GM12873 (cell line): ENCODE results near the gene HABP2.

ENCODE experiments used
- TF ChIP-seq, protein P1 (sequence below): IDR thresholded peaks from 2 replicates; pipeline ENCODE4 v1.5.1; 2012; ENCODE audit warnings: low read depth, mild to moderate bottlenecking, moderate library complexity, low read length, control low read depth; ENCODE audit not compliant: insufficient read depth; ENCODE audit errors: missing control alignments

The HABP2 gene

DNA sequence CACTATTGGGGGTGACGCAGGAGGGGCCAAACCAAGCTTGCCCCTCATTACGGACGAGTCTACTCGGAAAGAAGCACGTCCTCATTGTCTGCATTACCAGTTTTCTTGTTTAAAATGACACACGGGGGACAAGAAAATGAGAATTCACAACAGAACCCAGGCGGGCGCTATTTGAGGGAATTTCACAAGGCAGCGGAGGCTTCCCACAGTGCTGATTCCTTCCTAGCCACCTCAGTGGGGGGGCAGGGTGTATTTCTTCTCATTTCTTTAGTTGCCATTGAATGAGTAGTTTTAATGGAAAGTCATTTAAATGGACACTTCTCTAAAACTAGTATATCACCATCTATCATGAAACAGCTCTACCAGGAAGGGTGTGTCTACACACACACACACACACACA lies 68.1 kb downstream of the HABP2 start:
- TF ChIP-seq, protein P1, sequence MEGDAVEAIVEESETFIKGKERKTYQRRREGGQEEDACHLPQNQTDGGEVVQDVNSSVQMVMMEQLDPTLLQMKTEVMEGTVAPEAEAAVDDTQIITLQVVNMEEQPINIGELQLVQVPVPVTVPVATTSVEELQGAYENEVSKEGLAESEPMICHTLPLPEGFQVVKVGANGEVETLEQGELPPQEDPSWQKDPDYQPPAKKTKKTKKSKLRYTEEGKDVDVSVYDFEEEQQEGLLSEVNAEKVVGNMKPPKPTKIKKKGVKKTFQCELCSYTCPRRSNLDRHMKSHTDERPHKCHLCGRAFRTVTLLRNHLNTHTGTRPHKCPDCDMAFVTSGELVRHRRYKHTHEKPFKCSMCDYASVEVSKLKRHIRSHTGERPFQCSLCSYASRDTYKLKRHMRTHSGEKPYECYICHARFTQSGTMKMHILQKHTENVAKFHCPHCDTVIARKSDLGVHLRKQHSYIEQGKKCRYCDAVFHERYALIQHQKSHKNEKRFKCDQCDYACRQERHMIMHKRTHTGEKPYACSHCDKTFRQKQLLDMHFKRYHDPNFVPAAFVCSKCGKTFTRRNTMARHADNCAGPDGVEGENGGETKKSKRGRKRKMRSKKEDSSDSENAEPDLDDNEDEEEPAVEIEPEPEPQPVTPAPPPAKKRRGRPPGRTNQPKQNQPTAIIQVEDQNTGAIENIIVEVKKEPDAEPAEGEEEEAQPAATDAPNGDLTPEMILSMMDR: no peak

DNA sequence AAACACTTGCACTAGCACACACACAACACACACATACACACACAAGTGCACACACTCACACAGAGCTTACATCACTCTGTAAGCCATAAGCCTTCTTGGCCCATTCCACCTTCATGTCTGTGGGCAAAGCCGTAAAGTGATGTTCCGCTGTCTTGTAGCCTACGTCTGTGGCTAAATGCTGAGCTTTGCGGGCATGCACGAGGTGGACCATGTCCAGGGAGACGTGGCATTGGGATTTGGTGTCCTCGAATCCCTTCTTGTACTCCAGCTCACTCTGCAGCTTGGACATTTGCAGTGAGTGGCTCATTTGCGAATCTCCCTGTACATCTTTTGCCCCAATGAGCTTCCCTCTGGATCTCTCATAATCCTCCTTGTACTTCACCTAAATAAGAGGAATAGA lies 68.9 kb downstream of the HABP2 start:
- TF ChIP-seq, protein P1: no peak

DNA sequence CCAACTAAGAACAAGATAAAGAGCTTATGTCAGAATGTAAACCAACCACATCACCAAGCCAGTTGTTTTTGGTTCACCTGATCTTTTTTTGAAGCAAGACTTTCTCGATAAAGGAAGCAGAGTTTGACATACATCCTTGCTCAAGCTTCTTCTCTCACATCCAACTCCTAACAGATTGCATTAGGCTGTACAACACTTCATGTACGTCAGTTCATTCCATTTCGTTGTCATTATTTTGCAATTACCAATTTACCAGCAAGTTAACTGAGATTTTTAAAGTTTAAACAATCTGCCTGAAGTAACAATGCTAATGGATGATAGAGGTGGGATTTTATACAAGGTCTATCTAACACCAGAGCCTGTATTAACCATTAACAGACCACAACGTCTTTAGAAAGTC lies 70.0 kb downstream of the HABP2 start:
- TF ChIP-seq, protein P1: no peak

DNA sequence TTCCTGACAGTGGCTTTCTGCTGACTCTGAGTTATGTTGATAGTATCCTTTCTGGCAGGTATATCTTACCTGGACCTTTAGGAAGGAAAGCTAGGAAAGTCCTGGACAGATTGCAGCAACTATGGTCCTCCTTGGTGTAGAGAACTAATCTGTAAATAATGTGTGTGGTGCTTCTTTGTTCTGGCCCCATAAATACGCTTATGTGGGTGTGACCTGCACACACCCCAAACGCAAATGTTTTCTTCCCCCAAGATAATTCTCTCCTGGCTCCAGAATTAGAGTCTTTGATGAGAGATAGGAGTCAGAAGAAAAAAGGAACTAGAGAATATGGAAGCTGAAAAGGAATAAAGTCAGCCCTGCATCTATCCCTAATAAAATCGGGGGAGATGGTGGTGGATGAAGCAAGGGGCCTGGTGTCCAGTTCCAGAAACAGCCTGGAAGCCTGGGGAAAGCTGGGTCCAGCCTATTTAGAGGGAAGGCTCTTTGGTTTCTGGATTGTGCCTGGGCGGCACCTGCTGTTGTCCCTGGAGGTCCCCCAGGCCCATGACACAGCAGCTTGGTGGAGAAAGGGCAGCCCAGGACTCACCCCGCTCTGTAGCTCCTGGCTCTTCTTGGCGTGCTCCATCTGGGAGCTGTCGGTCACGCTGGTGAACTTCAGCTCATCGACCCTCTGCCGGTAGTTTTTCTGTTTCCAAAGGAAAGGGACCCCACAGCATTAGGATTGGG lies 72.8 kb downstream of the HABP2 start:
- TF ChIP-seq, protein P1: no peak

DNA sequence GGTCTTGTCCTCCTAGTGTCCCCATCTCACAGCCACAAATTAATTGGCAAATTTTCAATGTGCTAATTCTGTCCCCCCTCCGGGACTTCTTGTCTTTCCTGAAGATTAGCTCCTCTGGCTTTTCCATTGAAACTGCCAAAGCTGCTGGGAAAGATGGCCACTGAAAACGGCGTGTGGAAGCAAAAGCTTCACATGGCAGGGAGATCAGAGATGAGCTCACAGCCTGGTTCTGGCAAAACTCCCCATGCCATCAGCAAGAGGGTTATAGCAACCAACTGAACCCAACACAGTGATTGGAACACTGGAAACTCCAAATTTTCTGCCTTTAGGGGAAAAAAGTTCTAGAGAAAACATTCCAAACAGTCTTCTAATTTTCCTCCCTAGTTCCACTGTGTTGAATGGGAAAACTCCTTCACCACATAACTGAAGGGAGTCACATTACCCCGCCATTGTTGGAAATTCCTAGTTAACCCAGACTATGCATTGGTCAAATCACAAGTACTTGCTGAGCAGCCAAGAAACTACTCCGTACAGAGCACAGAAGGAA lies 74.0 kb downstream of the HABP2 start:
- TF ChIP-seq, protein P1: no peak

DNA sequence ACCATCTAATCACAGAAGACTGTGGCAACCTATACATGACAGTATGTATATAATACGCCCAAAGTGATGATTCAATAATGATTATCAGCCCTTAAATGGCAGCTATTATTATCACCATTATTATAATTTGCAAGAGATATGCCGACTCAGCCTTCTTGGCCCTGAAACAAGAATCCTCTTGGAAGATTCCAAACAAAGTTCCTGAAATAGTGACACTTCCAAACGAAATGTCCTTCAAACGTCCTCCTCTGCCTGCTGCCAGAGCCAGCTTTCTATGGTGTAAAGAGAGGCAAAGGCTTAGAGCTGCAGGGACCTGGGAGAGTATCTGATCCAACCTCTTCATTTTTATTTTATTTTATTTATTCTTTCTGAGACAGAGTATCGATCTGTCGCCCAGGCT lies 75.0 kb downstream of the HABP2 start:
- TF ChIP-seq, protein P1: no peak

DNA sequence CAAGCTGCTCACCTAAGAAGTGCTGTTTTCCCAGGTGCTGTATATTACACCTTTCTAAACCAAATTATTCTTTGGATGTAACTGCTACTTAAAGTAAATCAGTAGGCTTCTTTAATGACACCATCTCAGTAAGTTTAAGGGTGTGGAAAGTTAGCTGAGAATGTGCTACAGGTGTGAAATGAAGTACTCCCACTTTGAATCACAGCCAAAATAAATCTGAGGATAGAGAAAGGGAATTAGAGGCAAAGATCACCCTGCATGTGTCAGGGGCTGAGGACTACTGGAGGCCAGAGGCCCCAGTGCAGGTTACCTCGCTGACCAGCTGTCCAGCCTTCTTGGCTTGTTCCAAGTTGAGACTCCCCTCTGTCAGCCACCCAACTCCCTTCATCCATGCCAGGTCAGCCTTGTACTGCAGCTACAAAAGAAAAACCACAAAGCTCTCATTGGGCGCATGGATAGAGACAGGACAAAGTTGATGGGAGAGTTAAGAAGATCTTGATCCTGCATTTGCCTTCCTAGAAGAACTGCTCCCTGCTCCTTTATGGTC lies 75.8 kb downstream of the HABP2 start:
- TF ChIP-seq, protein P1: no peak
